ENCODE measurements around the gene SKOR1.

Gene SKOR1

GRCh38 chr15:67880651-67881182 lies 55.4 kb downstream of the SKOR1 start:
- TF ChIP-seq CTCF (conservative IDR thresholded peaks at IDR 0.05; ENCODE audit: low read depth, low read length): no peak
- no peaks in the 10 kb centered on the region for H4K20me1 ChIP-seq (ENCODE audit: insufficient read depth)
- no peak overlapping the region for H2AFZ ChIP-seq (ENCODE audit: low read depth)
- H3K4me2 ChIP-seq: no peak overlapping the region
- no peak overlapping the region for H3K4me3 ChIP-seq (IDR thresholded peaks at IDR 0.05; ENCODE audit: insufficient read depth, low read depth, low read length)
- no peaks in the 10 kb centered on the region; the same call in 1 of the 2 replicates for H3K27me3 ChIP-seq (ENCODE audit: insufficient read depth, low read depth)
- H3K9ac ChIP-seq: no peak overlapping the region
- peaks cover 10% of the 10 kb centered on the region for H3K4me1 ChIP-seq (ENCODE audit: low read depth, poor library complexity, severe bottlenecking)
- no peak overlapping the region for H3K27ac ChIP-seq
- H3K79me2 ChIP-seq (ENCODE audit: insufficient read depth, low read depth): no peaks in the 10 kb centered on the region
- H3K36me3 ChIP-seq (ENCODE audit: insufficient read depth): no peaks in the 10 kb centered on the region

GRCh38 chr15:67882487-67883233 lies 57.4 kb downstream of the SKOR1 start:
- TF ChIP-seq CTCF (conservative IDR thresholded peaks at IDR 0.05; ENCODE audit: low read depth, low read length): no peak
- Histone ChIP-seq H3K4me3 (IDR thresholded peaks at IDR 0.05; ENCODE audit: insufficient read depth, low read depth, low read length) (no peak overlapping the region), H3K79me2 (ENCODE audit: insufficient read depth, low read depth) (no peaks in the 10 kb centered on the region), H4K20me1 (ENCODE audit: insufficient read depth) (no peaks in the 10 kb centered on the region), H3K9ac (no peak overlapping the region), H3K27me3 (ENCODE audit: insufficient read depth, low read depth) (no peaks in the 10 kb centered on the region; the same call in 1 of the 2 replicates), H3K4me2 (no peak overlapping the region), H3K4me1 (ENCODE audit: low read depth, poor library complexity, severe bottlenecking) (peaks cover 10% of the 10 kb centered on the region), H3K27ac (no peak overlapping the region), H2AFZ (ENCODE audit: low read depth) (no peak overlapping the region), H3K36me3 (ENCODE audit: insufficient read depth) (no peaks in the 10 kb centered on the region)

- no peak overlapping the region for H3K4me2 ChIP-seq
- H3K4me1 ChIP-seq (ENCODE audit: low read depth, poor library complexity, severe bottlenecking): peaks cover 10% of the 10 kb centered on the region
- H3K4me3 ChIP-seq (IDR thresholded peaks at IDR 0.05; ENCODE audit: insufficient read depth, low read depth, low read length): no peak overlapping the region
- no peak overlapping the region for H3K9ac ChIP-seq
- no peak overlapping the region for H2AFZ ChIP-seq (ENCODE audit: low read depth)
- H3K27me3 ChIP-seq (ENCODE audit: insufficient read depth, low read depth): no peaks in the 10 kb centered on the region; the same call in 1 of the 2 replicates
- TF ChIP-seq CTCF (conservative IDR thresholded peaks at IDR 0.05; ENCODE audit: low read depth, low read length): no peak
- H3K36me3 ChIP-seq (ENCODE audit: insufficient read depth): no peaks in the 10 kb centered on the region
- no peaks in the 10 kb centered on the region for H3K79me2 ChIP-seq (ENCODE audit: insufficient read depth, low read depth)
- H3K27ac ChIP-seq: no peak overlapping the region
- H4K20me1 ChIP-seq (ENCODE audit: insufficient read depth): no peaks in the 10 kb centered on the region
These were observed 58.0 kb downstream of the SKOR1 start for GRCh38 chr15:67883234-67883773.

GRCh38 chr15:67884009-67884408 lies 58.7 kb downstream of the SKOR1 start:
- Histone ChIP-seq H3K79me2 (ENCODE audit: insufficient read depth, low read depth) (no peaks in the 10 kb centered on the region), H3K4me3 (IDR thresholded peaks at IDR 0.05; ENCODE audit: insufficient read depth, low read depth, low read length) (no peak overlapping the region), H3K9ac (no peak overlapping the region), H3K27ac (no peak overlapping the region), H3K27me3 (ENCODE audit: insufficient read depth, low read depth) (no peaks in the 10 kb centered on the region; the same call in 1 of the 2 replicates), H4K20me1 (ENCODE audit: insufficient read depth) (no peaks in the 10 kb centered on the region), H3K4me2 (peak overlapping the region; percentile 99), H3K4me1 (ENCODE audit: low read depth, poor library complexity, severe bottlenecking) (peaks cover 10% of the 10 kb centered on the region), H3K36me3 (ENCODE audit: insufficient read depth) (no peaks in the 10 kb centered on the region), H2AFZ (ENCODE audit: low read depth) (peak overlapping the region; percentile 96)
- TF ChIP-seq CTCF (conservative IDR thresholded peaks at IDR 0.05; ENCODE audit: low read depth, low read length): no peak

All from KMS-11 (cell line).